HG02884 (cell line): ENCODE measurements around the gene GPATCH11.

Experiments
- ATAC-seq: cut with Tn5 transposase; IDR thresholded peaks from one replicate; pipeline ENCODE4 v1.9.1; 2021; ENCODE audit warnings: mild to moderate bottlenecking, moderate library complexity; ENCODE audit not compliant: unreplicated experiment

Gene GPATCH11

DNA sequence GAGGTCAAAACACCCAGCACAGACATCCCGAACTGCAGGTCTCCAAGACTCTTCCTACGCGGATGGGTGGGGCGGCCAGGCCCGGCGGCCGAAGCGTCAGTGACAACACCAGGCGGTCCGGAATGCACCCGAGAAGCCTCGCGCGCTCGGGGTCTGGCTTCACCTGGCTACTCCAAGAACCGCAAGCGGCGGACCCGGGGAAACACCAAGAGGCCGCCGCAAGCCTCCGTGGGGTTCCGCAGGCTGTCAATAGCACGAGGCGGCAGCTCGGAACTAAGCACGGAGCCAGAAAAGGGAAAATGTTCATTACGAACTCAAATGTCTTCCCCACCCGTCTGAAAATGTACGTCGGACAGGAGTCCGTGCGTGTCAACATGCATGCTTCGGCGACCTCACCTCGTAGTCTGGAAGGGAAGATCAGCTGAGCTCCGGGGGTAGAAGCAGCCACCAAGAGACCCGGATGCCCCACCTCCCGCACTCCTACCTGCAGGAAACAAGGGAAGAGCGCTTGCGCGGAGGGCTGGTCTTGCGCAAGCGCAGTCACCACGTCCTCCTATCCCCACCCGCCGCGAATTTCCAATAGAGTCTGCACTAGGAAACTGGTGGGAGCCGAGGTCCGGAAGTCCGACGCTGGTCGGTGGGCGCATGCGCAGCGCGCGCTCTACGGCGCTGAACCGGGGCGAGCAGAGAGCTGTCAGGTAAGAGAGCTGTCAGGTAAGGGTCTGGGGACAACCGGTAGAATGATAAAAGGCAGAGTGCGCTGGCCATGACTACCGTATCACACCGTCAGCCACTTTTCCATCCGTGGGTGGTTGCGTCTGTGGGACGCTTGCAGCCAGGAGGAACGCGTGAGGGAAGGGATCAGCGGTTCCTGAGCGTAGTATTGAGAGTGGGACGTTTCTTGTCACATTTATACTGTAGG, at the start of gene GPATCH11, which contains the start of gene HEATR5B:
GPATCH11 (plus strand) TSS at position 646 of the 922 bp plus-strand sequence. CDS start 3,864 bp downstream, outside the sequence.
HEATR5B (minus strand) TSS at position 500 of the 922 bp plus-strand sequence. CDS start 958 bp downstream, outside the sequence.
- peak; percentile 76 for ATAC-seq

DNA sequence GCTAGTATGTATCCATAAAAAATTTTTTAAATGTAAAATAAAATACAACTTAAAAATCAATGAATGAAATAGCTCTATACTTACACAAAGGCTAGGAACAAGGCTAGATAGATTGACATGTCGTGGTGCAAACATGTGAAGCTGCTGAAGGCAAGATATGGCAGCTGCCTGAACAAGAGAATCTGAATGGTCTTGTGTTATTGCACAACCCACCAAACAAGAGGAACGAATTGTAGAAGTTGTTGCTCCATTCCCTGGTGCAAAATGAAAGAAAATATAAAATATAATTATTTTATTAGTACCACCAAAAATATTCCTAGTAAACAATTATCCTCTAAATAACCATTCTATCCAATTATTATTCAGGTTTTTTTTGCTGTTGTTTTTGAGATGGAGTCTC, 46.5 kb upstream of the GPATCH11 start:
- ATAC-seq: no peak

DNA sequence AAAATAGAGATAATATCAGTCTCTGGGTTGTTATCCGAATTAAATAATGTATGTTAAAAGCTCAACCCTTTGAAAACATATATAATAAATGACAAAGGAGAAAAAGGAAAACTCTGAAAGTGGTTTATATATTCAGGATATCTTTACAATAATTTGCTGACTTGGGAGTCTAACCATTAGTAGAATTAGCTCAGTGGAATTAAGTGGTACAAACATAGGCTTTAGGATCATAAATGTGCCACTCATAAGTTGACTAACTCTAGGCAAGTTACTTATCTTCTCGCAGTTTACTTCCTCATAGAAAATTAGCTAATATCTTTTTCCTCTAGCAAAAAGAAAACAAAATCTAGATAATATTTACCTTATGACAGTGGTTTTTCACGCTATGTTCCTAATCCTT, 44.7 kb upstream of the GPATCH11 start:
- no peak for ATAC-seq

DNA sequence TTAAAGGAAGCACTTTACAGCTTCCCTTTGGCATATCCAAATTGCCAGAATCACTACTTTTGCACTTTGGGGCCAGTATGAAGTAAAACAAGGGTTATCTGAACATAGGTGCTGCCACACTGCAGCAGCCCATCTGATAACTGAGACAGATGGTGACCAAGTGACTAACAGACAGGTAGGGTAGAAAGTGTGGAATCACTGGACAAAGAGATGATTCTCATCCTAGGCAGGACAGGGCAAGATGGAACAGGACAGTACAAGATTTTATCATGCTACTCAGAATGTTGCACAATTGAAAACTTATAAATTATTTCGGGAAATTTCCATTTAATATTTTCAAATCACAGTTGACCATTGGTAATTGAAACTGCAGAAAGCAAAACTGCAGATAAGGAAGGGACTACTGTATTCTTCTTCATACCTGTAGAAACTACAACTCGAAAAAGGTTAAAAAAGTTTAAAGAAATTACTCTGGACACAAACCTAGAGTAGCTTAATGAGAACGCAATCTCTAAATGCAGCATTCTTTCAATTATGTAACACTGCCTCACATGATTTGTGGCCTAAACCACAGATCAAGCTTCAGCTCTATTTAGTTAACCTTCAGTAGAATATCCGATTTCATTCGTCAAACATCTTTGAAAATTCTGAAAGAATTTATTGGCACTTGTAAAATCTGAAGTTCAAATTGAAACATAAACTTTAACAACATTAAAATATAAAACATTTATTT, 31.6 kb upstream of the GPATCH11 start:
- no peak for ATAC-seq

DNA sequence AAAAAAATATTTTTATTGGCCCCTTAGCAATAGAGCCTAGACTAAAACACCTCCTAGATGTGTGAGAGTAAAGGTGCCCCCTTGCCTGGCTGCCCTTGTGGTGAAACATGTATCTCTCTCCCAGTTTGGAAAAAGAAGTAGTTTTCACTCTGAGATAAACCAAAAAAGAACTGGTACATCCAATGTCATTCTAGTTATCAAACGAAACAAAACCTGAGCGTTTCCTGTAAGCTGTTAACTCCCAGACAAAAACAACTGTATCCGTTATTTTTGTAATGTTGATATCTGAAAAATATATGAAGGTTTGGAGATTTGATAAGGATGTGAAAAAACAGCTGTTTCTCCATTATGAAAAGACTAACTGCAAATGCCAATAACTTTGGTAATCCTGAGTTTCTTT, 24.5 kb upstream of the GPATCH11 start:
- ATAC-seq: no peak

DNA sequence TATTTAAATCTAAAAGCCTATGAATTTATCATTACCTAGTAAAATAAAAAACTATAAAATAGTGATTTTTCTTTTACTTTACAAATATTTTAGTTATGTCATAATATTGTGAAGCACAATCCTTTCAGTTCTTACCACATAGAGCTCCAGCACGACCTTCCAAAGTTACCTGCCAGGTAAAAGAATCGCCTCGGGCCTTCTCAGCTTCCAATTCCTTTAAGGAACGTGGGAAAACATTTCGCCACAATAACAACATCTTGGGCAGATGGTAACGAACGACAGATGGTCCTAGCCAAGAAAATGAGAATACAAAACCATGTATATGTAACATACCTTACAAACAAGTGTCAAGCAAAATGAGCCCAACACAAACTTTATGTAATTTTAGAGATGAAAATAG, 23.9 kb upstream of the GPATCH11 start:
- ATAC-seq: no peak

DNA sequence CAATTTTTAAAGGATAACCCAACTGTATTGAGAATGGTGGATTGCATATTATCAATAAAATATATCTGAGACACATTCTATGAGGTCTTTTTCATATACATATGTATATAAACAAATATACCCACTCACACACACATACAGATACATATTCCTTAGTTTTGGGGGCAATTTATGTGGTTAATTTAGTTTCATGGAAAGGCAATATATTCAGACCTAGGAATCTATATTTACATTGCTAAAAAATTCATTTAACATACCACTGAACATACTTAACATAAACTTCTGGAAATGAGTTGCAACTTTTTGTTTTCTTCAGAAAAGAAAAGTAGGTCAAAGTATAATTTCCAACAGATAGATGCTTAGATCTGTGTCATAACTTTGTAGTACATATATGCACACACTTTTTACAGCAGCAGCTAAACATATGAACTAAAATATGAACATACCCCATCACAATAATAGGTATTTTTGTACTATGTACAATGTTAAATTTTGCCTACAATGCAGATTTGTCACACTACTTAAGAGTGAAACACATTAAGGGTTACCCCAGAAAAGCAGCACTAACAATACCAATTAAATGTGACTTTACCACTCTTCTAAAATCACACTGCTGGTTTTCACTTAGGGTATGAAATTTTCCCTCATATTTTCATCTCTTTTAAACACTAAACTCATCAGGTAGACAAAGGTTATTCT, 23.2 kb upstream of the GPATCH11 start:
- ATAC-seq: no peak

DNA sequence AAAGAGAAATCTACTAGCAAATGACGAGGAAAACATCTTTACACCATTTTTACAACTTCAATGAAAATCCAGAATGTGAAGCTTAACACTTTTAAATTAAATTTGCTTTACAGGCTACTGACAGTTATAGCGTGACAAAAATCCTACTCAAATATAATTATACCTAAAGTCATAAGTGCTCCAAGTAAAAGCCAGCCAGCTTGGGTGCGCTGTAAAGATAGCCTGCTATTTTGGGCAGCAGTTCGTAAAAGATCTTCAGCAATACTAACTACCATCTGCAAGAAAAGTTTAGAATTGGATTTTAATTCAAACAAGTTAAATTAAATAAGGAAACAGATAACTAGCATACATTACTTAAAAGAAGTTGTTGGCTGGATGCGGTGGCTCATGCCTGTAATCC, 22.5 kb upstream of the GPATCH11 start:
- ATAC-seq: no peak

DNA sequence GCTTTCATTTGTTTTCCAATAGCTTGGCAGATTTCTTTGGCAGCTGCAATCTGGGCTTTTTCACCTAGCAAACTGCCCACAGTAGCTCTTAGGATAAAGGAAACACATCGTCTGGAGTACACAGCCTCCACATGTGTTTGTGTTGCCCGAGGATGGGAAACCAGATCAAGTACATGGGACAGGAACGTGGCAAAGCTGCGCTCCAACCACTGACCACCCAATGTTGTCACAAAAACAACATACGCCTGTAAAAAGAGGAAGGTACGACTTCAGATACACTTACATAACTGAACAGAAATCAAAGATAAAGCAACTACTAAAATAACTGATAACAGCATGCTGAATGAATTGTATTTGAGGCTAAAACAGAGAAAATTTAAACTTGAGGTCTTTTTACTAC, 15.6 kb upstream of the GPATCH11 start:
- ATAC-seq: no peak

DNA sequence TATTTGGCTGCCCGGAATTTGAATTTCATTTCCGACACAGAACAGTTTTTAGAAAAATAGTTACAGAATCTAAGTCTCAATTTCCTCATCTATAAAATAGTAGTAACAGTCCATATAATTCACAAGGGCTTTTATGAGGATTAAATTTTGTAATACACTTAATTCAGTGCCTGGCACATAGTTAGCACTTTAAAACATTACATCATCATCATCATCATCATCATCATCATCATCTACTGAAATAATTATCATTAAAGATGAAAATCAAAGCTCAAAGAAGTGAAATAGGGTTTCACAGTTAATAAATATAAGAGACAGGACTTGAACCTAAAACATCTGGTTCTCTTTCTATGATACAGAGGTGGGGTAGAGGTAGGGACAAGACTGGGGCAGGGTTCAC, 13.4 kb upstream of the GPATCH11 start:
- ATAC-seq: no peak

DNA sequence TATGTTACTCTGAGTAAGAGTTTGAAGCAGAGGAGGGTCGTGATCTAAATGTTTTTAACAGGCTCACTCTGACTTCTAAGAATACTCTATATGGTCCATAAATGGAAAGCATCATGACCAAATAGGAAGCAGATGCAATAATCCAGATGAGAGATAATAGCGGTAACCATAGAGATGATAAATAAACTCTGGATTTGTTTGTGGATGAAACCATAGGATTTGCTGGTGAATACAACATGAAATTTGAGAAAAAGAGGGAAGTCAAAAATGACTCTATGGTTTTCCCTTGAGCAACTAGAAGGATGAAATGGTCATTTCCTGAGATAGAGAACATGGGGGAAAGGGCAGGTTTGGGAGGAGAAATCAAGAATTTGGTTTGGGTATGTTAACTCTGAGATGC, 4.1 kb upstream of the GPATCH11 start:
- ATAC-seq: no peak

DNA sequence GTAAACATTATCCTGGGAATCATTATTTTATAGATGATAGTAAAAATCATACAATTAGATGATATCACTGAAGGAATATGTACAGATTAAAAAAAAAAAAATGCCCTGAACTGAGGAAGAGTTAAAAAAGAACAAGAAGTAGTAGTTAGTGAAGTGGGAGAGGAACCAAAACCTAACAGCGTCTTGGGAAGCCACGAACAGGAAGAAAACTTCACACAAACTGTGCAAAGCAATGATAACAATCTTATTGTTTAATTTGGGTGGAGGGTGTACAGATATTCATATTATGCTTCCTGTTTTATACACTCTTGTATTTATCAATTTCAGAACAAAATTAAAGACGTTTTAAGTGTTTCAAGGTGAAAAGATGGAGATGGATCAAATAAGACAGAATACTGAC, 3.6 kb upstream of the GPATCH11 start:
- ATAC-seq: no peak

DNA sequence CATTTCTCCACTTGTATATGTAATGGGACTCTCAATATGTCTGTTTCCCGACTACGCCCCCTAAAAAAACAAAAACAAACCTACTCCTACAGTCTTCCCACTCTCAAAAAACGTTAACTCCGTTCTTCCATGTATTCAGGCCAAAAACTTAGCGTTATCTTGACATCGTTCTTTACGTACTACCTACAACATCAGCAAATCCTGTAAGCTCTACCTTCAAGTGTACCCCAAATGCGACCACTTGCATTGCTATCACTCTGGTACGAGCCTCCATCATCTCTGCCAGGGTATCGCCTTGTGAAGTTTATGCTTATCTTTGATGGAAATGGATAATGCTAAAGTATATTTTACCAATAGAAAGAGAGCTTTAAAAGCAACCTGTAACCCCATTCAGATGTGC, 479 bp downstream of the GPATCH11 start:
- no peak for ATAC-seq

DNA sequence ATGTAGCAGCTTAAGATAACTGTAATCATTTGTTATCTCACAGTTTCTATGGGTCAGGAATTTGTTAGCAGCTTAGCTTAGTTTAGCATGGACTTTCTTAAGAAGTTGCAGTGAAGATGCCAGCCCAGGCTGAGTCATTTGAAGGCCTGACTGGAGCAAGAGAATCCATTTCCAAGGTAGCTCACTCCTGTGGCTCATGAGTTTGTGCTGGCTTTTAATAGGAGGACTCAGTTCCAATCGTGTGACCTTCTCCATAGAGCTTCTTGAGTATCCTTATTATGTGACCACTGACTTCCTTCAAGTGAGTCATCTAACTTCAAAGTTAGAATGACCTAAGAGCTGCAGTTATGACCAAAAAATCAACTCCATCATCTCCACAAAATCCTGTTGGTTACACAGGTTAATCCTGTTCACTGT, 1.4 kb downstream of the GPATCH11 start:
- no peak for ATAC-seq

DNA sequence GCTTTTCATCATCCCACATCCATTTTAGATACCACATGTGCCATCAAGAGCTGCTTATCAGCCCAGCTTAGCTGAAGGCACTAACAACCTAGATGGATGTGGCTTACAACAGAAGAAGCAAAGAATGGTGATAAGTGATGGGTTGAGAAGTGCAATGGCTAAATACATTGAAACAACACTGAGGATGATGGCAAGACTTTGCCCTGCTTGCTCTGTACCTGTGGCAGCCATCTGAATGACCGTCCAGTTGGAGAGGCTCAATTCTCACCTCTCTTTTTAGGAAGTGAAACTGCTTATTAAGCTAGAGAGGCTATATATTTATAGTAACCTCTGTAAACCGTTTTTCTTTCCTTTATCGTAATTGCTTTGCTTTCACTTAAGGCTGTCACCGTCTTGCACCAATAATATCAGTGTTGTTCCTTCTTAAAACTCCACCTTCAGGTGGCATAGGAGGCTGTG, 5.7 kb downstream of the GPATCH11 start:
- peak; percentile 75 for ATAC-seq

DNA sequence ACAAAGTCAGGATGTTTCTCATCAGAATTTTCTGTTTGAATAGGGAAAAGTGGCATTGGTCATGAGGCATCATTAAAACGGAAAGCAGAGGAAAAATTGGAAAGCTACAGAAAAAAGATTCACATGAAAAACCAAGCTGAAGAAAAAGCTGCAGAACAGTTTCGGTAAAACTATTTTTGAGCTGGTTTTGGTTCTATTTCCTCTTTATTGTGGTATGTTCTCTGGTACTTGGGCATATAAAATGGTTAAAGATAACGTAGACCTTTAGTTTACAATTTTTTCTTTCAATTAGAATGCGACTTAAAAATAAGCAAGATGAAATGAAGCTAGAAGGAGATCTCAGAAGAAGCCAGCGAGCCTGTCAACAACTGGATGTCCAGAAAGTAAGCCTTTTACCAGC, 7.6 kb downstream of the GPATCH11 start:
- ATAC-seq: no peak

DNA sequence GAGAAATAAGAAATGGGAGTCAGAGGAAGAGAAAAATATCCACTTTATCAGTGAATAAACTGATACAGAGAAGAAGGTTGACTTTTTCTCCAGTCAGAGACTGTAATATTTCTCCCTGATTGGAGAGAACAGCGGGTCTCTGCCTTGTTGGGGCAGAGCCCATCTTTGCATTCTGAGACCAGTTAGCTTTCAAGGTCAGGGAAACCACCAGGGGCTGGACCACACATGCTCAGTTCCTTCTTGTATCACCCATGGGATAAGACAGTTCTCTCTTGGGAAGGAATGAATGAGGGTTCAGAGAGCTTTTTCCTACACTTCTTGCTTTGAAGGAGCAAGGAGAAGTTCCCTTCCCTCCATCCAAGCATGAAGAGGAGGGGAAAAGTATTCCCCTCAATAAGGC, 12.2 kb downstream of the GPATCH11 start:
- ATAC-seq: no peak

DNA sequence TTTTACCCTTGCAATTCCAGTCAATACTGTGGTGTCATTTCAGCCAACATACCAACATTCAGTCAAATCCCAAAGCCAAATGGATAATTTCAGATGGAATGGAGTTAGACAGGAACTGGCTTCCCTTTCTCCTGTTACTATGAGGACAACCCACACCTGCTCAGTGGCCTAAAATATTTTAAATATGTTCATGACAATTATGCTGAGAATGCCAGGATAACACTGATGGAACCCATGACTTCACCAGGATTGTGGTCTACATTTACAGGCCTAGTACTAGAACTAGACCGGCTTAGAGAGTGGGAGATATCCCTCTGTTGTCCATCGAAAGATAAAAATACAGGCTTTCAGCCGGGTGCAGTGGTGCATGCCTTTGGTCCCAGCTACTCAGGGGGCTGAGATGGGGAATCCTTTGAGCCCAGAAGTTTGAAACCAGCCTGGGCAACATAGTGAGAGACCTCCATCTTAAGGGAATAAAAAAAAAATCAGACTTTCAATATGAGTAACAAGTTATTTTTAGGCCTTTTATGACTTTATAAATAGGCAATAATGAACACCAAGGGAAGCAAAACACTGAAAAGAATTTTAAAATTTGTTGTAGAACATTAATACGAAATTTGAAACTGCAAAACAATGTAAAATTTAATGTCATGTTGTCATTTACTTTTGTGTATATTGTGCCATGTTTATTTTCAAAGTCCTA, 14.2 kb downstream of the GPATCH11 start:
- ATAC-seq: no peak

DNA sequence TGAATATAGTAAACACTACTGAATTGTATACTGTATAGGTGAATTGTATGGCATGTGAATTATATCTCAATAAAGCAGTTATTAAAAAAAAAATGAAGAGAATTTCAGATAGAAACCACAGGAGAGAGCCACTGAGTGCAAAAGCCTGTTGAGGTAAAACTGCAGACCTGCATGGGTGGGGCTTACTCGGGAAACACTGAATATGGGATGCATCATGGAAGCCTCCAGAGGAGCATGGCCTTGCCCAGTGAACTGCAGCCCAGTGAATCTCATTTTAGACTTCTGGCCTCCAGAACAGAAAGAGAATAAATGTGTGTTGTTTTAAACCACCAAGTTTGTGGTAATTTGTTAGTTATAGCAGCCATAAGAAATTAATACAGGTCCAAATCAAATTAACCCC, 15.7 kb downstream of the GPATCH11 start:
- no peak for ATAC-seq

DNA sequence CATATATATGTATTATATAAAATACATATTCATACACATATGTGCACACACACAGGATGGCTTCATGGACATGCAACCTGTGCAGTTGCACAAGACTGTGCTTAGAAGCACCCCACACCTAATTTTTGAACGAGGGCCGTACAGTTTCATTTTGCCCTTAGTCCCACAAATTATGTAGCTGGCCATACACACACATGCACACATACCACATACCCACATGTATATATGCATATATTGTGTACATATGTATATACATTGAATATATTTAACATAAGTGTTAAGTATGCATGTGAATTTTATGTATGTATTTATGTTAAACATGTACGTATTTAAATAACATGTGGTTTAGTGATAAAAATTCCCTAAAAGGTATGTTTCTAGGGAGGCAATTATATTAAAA, 18.3 kb downstream of the GPATCH11 start:
- ATAC-seq: no peak

DNA sequence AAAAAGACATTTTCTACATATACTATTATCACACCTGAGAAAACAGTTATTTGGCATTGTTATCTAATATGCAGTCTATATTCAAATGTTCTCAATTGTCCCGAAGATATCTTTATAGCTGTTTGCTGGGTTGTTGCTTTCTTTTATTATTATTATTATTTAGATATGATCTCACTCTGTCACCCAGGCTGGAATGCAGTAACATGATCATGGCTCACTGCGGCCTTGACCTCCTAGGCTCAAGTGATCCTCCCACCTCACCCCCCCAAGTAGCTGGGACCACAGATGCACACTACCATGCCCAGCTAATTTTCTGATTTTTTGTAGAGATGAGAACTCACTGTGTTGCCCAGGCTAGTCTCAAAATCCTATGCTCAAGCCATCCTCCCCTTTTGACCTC, 19.9 kb downstream of the GPATCH11 start:
- no peak for ATAC-seq
